GM19043 (cell line): ENCODE measurements around the gene GABARAPL2.
A peak's percentile ranks its signal among the peaks of the same experiment; 100 is the strongest.
"Not testable (repeated sequence)": the region's sequence is repeated elsewhere in the genome, so short reads cannot be mapped to it uniquely, and the experiment has no call there.

Source experiments
- ATAC-seq: cut with Tn5 transposase; IDR thresholded peaks from one replicate; pipeline ENCODE4 v1.9.1; 2021; ENCODE audit warnings: low read depth; ENCODE audit not compliant: unreplicated experiment

GABARAPL2 gene, protein sequence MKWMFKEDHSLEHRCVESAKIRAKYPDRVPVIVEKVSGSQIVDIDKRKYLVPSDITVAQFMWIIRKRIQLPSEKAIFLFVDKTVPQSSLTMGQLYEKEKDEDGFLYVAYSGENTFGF

DNA sequence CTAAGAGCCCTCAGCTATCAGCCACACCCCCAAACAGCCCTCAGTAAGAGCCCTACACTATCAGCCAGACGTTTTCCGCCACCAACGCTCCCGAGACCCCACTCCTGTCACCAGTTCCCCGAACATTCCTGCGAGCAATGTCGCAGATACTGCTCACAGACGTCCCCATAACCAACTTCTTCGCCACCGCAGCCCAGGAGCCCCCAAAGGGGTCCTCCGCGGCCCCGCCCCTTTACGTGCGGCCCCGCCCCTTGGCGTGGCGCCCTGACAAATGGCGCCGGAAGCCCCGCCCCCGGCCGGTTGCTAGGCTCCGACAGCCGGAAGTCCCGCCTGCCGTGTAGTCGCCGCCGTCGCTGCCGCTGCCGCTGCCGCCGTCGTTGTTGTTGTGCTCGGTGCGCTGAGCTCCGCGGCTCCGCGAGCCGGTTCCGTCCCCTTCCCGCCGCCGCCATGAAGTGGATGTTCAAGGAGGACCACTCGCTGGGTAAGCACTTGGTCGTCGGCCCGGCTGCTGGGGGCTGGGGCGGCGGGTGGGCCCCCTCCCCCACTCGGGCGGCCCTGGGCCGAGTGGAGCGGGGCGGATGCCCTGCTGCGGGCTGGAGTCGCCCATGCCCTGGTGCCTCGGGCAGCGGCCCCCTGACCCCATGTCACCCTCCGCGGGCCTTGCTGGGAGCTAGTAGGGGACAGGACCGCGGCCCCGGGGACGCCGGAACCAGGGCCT is at the start of gene GABARAPL2:
TSS of gene GABARAPL2 (plus strand) at position 340 of the 718 bp plus-strand sequence. CDS start at position 448, 108 bp downstream.
- peak; percentile 65 for ATAC-seq

DNA sequence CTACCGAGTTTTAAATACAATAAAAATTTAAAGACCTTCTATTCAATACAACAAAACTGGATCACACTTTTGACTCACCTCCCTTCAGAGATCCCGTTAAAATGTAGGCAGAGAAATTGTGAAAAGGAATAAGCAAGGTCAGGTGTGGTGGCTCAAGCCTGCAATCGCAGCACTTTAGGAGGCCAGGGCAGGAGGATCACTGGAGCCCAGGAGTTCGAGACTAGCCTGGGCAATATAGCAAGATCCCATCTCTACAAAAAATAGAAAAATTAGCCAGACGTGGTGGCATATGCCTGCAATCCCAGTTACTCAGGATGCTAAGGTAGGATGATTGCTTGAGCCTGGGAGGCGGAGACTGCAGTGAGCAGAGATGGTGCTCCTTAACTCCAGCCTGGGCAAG is 47.0 kb upstream of the GABARAPL2 start:
- ATAC-seq = no peak

DNA sequence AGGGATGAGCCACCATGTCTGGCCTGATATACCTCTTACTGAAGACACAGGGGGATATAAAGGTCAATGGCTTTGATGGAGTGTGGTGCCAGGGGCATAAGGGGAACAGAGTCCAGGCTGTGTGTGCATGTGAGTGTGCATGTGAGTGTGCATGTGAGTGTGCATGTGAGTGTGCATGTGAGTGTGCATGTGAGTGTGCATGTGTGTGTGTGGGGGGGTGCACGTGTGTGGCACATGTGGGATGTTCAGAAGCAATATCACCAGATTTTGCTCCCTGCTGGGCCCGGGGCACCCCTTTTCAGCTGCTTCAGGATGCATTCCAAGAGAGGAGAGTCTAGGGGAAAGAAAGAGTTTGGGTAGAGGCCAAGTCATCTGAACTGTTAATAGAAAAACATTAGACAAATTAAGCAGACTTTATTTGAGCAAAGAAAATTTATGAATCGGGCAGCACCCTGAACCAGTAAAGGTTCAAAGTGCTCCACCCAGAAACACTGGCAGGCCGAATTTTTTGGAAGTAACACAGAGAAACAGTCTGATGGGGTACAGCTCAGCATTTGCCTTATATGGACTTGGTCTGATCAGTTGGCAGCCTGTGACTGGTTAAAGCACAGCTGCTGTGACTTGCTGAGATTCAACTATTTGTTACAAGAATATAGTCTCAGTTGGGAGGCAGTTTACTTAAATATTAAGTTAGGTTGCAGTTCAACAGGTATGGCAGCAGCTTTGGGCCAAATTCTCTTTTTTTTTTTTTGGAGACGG is 40.0 kb upstream of the GABARAPL2 start:
- ATAC-seq = no peak

DNA sequence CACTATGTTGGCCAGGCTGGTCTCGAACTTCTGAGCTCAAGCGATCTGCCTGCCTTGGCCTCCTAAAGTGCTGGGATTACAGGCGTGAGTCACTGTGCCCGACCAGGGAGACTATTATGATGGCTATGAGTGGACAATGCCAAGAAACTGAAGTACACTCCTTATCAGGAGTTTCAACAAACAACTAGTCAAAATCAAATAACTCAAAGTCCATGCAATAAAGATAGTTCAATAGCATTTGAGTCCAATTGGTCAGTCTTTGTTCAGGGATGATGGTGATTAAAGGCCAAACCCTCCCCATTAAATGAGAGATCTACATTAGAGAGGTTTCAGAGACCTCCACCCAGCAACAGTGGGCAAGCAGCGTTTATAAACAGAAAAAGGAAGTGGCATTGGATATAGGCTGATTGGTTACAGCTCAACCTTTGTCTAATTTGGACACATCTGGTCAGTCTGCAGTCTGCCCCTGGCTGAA is 38.3 kb upstream of the GABARAPL2 start:
- no peak for ATAC-seq

DNA sequence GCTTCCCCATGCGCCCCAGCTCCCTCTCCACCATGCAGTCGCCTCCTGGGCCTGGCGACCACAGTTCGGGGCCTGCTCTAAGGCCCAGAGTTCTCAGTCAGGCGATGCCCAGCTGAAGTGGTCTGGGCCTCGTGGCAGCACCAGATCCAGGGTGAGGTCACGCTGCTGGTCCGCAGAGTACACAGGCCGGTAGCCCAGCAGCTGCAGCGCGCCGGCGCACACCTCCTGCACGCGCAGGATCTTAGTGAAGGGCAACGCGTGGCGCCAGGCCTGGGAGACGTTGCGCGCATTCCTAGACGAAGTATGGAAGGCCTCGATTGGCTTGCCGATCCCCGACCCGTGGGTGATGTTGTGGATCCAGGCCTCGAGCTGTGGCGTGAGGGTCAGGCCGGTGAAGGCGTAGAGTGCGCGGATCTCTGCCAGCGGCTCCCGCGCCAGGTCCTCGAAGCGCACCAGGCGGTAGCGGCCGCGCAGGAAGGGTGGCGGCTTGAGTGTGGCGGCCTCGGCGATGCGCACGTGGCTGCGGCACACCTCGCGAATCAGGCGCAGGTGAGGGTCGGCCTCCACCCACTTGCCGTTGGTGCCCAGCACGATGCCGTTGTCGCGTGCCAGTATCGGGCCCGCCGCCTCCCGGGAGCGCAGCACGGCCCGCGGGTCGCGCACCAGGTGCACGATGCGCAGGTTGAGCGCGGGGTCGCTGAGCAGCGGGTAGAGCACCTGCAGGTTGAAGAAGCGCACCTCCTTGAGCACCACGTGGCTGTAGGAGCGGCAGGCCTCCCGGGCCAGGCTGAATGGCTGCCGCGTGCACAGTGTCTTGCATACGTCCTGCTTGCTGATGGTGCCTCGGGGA is 36.9 kb upstream of the GABARAPL2 start:
- no peak for ATAC-seq

DNA sequence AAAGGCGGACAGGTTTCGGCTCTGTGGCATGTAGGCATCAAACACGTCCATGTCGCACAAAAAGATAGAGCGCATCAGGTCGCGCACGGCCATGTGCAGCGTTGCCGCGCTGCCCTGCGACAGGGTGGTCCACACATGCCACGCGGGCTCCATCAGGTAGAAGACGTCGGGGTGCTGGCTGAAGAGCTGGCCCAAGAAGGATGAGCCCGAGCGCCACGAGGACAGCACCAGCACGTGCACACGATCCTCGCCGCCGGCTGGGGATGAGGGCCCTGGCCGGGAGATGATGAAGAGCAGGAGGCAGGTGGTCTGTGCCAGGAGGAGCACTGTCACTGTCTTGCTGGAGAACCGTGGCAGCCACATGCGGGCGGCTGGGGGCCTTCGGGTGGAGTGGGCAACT is 36.2 kb upstream of the GABARAPL2 start:
- ATAC-seq = no peak

DNA sequence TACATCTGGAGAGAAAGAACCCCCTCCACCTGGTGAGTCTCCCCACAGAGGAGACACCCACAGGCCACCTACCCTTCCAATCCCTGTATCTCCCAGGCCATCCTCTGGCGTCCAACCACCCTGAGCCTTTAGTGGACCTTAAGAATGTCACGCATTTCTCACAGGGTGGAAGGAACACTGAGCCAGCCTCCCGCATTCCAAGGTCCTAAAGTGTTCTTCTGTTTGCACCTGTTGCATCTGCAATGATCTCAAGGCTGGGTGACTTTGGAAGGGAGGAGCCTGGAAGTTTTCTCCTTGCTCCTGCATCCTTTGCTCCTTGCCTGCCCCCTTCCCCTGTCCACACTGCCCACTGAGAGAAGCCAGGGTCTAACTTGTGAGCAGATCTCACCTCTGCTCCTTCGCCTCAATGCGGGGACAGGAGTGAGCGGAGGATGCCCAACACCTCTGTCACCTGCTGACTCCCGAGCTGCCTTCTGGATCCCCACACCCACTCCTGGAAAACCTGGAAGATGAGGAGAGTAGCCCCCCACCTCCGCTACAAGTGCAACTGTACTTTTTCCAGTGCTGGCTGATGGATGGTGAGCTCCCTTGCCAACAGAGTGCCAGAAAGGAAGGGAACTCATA is 33.9 kb upstream of the GABARAPL2 start:
- ATAC-seq = no peak

DNA sequence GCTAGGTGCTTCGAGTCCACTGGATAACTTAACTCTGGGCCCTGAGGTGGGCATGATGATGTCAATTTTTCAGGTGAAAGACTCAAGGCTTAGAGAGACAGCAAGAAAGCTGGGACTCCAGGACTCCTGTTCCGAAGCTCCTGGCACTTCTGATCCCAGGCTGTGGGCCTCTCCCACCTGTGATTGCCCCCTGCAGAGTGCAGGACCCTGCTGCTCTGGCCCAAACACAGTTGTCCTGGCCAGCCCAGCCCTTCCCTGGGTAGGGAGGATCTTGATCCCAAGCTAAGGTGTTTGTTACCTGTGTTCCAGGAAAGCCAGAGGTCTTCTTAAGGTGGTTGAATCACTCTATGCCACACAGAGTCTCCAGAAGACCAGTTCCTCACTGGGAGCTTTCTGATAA is 33.4 kb upstream of the GABARAPL2 start:
- ATAC-seq = no peak

DNA sequence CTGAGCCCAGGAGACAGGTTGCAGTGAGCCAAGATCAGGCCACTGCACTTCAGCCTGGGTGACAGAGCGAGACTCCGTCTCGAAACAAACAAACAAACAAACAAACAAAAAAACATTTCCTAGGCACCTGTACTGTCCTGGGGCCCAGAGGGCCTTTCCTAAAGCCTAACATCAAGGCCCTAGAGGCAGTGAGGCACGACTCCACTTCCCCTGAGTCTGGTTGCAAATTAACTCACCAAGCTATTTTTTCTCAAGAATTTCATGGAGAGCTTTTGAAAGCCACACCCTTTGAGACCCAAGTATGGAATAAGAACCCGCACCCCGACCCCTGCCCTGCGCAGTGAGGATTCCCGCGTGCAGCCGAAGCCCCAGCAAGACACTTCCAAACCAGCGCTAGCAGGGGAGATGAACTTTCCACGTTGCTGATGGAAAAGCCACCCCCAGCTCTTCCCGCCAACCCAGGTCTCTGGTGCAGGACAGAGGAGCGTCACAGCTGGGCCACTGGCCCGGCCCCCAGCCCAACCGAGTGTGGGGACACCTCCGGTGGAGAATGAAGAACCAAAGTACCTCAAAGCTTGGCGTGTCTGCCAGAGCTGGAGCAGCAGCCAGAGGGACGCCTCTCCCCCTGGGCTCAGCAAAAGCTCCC is 31.5 kb upstream of the GABARAPL2 start:
- ATAC-seq = no peak

DNA sequence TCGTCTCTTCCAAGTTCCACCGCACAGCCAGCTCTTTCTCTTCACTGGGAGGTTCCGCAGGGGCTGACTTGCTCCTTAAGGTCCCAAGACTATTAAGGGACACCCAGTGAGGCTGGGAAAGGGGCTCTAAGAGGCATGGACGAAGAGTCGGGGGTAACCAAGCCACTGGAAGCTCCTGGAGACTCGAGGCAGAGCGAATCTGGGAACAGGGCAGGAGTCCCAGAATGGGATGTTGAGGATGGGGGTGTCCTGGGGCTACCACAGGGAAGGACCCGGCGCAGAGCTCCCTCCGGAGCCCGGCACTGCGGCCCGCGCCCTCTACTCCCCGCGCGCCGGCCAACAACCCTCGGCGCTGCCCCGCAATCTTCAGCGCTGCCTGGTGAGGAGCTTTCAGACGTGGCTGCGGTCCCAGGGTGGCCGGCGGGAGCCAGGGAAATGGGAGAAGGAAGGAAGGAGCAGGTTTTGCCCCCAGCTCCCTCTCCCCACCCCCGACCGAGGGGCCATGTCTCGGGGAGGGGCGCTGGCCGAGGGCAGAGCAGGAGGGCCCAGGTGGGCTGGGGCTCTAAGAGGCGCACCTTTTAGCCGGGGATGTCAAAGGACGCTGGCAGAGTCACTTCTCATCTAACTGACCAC is 30.9 kb upstream of the GABARAPL2 start:
- no peak for ATAC-seq

DNA sequence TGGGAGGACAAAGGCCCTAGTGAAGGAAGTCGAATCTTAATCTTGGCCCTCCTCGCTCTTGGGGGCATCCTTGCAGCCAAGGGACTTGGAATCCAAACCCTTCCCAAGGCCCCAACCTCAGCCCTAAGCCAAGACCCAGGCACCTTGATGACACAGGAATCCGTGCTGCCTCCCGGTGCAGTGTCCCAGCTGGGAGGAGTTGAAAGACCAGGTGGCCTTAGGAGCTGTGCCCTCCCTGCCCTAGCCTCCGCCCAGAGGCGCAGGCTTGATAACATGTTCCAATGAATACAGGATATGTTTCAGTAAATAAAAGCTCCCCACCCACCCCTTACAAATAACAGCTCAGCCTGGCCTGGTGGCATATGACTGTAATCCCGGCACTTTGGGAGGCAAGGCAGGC is 30.3 kb upstream of the GABARAPL2 start, which contains the start of gene CHST5:
TSS of gene CHST5 (minus strand) at position 208 of the 400 bp plus-strand sequence. CDS start 5,724 bp downstream, outside the sequence.
- no peak for ATAC-seq

DNA sequence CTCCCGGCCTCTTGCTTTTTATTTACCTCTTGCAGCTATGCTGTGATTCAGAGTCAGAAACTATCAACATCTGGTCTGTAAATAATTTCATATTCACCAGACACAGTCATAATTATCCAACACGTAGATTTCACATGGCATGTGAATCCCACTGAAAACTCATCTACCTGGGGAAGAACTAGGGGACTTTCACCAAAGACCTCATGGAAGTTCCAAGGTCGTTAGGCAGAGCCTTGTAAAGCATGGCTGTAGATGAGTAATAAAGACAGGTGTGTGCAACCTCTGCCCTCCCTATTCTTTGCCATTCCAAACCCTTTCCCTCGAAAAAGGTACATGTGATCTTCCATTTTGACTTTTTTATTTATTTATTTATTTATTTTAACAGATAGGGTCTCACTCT is 28.4 kb upstream of the GABARAPL2 start:
- no peak for ATAC-seq

DNA sequence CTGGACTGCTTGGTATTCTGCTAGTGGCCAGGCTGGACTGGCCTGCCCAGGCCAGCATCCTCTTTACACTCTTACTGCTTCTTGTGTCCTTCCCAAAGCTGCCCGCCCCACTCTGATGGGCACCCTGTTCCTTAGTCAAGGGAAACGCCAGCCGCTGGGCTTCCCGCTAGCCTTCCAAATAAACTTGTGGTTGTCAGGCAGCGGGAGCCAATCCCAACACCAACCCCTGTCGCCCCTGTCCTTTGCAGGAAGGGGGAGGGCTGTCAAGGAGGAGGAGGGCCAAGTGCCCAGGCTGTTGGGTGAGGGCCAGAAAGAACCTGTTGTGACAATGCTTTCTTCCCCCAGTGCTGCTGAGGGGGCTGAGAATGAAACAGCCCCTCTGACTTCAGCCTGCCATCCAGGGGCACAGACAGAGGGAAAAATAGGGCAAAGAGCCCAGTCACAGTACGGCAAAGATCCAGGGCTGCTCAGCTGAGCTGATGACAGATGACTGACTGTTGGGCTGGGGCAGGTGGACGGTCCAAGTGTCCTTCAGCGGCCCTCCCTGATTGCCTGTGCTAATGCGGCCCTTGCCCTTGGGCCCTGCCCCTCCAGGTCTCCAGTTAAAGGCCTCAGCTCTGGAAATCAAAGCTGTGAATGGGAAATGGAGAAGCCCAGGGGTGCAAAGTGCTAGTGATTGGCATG is 27.2 kb upstream of the GABARAPL2 start:
- ATAC-seq = not testable (repeated sequence)

DNA sequence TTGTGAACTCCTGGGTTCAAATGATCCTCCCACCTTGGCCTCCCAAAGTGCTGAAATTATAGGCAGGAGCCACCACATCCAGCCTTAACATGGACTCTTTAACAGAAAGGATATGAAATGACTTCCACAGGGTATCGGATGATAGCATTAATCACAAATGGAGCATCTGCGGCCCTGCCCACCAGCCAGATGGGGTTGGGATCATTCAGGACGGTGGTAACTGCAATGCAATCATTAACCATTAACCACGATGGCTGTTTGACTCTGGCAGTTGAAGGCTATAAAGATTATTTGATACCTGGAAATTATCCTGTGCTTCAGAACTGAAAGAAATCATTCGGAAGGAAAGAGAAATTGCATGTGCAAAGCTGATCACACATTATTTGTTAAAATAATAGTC is 24.9 kb upstream of the GABARAPL2 start:
- no peak for ATAC-seq

DNA sequence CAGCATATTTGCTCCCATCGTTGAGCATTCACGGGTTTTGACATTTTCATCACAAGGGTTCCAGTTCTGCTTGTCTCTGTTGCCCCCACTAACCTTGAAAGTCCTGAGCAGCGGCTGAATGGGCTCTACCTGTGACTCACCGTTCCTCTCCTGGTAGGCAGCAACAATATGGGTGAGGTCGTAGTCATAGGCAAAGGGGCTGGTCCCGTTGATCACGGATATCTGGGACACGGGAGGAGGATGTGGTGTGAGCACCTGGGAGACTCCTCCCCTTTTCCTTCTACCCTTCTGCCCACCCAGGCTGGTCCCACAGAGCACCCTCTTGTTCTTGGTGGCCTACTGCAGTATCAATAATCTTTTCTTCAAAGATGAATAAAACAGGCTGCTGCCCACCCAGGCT is 23.7 kb upstream of the GABARAPL2 start:
- not testable (repeated sequence) for ATAC-seq

DNA sequence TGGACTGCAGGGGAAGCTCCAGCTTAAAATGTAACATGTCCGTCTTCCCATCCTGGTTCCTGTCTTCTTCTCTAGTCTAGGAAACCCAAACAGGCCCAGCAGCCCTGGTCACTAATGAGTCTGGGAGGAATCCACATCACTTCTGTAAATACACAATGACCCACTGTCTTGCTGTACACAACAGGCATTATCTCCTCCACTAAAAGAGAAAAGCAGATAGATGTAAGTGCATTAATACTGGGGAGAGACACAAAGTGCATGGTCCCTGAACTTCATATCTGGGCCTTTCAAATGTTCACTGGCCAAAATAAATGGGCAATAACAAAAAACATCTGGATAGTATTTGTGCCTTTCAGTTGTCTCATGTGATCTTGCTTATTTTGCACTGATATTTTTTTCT is 20.3 kb upstream of the GABARAPL2 start:
- not testable (repeated sequence) for ATAC-seq

DNA sequence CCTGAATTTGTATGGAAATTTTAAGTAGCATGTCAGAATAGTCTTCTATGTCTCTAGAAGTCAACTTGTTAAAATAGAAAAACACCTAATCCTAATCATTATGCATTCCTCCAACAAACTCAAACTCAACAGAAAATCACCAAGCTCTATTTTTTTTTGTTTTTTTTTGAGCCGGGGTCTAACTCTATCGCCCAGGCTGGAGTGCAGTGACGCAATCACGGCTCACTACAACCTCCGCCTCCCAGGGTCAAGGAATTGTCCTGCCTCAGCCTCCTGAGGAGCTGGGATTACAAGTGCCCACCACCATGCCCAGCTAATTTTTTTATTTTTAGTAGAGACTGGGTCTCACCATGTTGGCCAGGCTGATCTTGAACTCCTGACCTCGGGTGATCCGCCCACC is 19.9 kb upstream of the GABARAPL2 start:
- no peak for ATAC-seq

DNA sequence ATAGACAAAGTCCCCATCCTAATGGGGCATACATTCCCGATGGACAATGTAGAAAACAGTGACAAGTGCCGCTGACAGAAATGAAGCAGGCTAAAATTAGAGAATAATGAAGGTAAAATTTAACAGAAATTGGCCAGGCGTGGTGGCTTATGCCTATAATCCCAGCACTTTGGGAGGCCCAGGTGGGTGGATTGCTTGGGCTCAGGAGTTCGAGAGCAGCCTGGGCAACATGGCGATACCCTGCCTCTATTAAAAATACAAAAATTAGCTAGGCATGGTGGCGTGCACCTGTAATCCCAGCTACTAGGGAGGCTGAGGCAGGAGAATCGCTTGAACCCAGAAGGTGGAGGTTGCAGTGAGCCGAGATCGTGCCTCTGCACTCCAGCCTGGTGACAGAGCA is 17.7 kb upstream of the GABARAPL2 start:
- not testable (repeated sequence) for ATAC-seq

DNA sequence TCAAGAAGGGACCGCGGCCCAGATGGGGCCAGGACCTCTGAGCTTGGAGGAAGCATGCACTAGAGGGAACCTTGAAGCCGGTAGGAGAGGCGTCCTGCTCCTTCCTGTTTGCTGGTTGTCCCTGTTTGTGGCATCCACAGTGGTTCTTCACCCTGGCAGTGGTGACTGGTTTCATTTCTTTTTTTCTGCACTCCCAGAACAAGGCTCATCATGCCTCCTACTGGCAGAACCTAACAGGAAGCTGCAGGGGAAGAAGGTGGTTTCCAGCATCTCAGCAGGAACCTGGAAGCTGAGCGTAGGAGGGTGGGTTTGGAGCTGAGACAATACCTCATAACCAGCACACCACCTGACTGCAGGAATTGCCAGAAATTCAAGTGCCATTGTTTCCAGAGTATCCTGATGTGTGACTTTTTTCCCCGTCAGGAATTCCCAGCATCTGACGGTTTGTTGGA is 15.9 kb upstream of the GABARAPL2 start:
- ATAC-seq = no peak
